Activated CD4-positive, alpha-beta T cell treated with anti-CD3 and anti-CD28 coated beads, Interleukin-2, amount 50 U/mL, for 24 hours (primary cell): ENCODE measurements around the gene NES.

Experiments used
- DNase-seq, 2 donors: peaks; one replicate each; pipeline ENCODE4 v3.0.0-alpha.2; 2020; ENCODE audit warnings: low read depth in 1 of 2, low spot score in 1 of 2

The NES gene

GRCh38 chr1:156703741-156704140 lies 26.5 kb upstream of the NES start:
- DNase-seq, result no peak

GRCh38 chr1:156703336-156703735 lies 26.1 kb upstream of the NES start:
- no peak for DNase-seq

GRCh38 chr1:156700736-156701531 lies 23.7 kb upstream of the NES start:
- no peak for DNase-seq

- no peak for DNase-seq
Observed at GRCh38 chr1:156698995-156699394, 21.8 kb upstream of the NES start.

GRCh38 chr1:156697481-156697880 lies 20.3 kb upstream of the NES start:
- no peak for DNase-seq

- DNase-seq, result no peak
Observed at GRCh38 chr1:156696755-156697154, 19.5 kb upstream of the NES start.

- no peak for DNase-seq
Observed at GRCh38 chr1:156694690-156694962, 17.4 kb upstream of the NES start.

- DNase-seq, result no peak
Observed at GRCh38 chr1:156693848-156694689, 16.9 kb upstream of the NES start.

GRCh38 chr1:156692925-156693847 lies 16.0 kb upstream of the NES start:
- DNase-seq, result no peak

GRCh38 chr1:156692441-156692924 lies 15.3 kb upstream of the NES start:
- DNase-seq, result no peak

- no peak for DNase-seq
Observed at GRCh38 chr1:156691665-156692440, 14.6 kb upstream of the NES start.

- DNase-seq, result no peak
Observed at GRCh38 chr1:156691191-156691590, 14.0 kb upstream of the NES start.

GRCh38 chr1:156690675-156691036 lies 13.4 kb upstream of the NES start:
- DNase-seq, result no peak

- DNase-seq, result no peak
Observed at GRCh38 chr1:156689953-156690674, 12.9 kb upstream of the NES start.

- peak; percentile 47 to 70 for DNase-seq
Observed at GRCh38 chr1:156689035-156689952, 12.1 kb upstream of the NES start.

GRCh38 chr1:156684227-156684782 lies 7.1 kb upstream of the NES start:
- no peak for DNase-seq

- no peak for DNase-seq
Observed at GRCh38 chr1:156682166-156682890, 5.1 kb upstream of the NES start.
